ENCODE results near the gene CEP89. TPM values are rescaled to one million over a fixed set of nuclear protein-coding genes. Genes with fewer than 3 reads are reported as not detected.
"Not testable (repeated sequence)": the region's sequence is repeated elsewhere in the genome, so short reads cannot be mapped to it uniquely, and the experiment has no call there.

Gene CEP89
- total RNA-seq, result 10 to 100 TPM in 1 of 4 donors, 1 to 10 TPM in 3; 4.6 to 10.5 (median 8.7) TPM

DNA sequence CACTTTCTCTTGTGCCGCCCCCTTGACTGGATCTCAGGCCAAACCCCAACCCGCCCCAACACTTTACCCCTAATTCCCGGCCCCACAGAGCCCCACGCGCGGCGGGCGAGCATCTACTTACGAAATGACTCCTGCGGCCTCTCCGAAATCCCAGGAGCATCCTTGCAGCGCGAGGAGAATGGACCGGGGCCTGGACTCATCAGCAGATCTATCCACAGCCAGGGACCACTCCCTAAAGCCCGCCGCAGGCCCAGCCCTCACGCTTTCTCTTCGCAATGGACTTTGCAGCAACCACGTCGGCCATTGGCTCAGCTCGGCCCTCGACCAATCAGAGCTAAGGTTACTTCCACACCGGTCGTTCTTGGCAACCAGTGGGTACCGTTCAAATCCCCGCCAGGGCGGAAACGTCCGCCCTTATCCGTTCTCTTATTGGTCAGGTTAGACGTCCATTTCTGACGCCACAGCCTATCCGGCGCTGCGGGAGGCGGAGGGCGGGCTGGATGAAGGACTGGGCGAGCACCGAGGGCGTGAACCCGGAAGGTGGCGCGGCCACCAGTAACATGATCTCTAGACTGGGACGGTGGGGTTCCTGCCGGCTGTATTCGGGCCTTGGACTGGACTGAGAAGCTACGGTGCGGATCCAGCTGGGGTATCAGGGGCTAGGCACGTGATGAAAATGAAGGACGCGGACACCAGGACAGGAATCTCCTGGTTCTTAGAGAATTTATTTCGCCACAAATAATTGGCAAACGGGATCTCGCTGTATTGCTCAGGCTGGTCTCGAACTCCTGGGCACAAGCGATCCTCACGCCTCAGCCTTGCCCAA, at the start of gene CEP89, which contains the start of gene FAAP24:
Gene CEP89 (minus strand): TSS at position 244 of the 826 bp plus-strand sequence. CDS start 84 bp downstream, at position 160.
Gene FAAP24 (plus strand): TSS at position 528 of the 826 bp plus-strand sequence. CDS start 955 bp downstream, outside the sequence.
- peak; percentile 92 for DNase-seq
- 1 to 3% methylated on average over 17 to 42 of the region's 57 CpGs for WGBS, 2 donors
- TF ChIP-seq CTCF (IDR thresholded peaks at IDR 0.05), result no peak
- peak in 1 of 4 donors; percentile 42 for TF ChIP-seq POLR2A (IDR thresholded peaks at IDR 0.05)
- intact Hi-C loops (cut with DNase I), result loop anchor here (10.0 kb wide), 1 partner anchor 143 kb away; no protein-coding TSS in a partner anchor
- H3K4me3 ChIP-seq, result peak within 1 kb of the TSS; percentile 54 to 90 (median 83)
- peaks cover 0 to 22% (median 0%) of the 10 kb centered on the region in 3 donors for H3K36me3 ChIP-seq
- H3K27me3 ChIP-seq, result no peaks in the 10 kb centered on the region
- H3K4me1 ChIP-seq, result peaks cover 6 to 30% (median 11%) of the 10 kb centered on the region in 3 donors
- peak within 1 kb of the TSS; percentile 76 to 90 (median 82) for H3K27ac ChIP-seq
- H3K9me3 ChIP-seq, result no peaks in the 10 kb centered on the region

DNA sequence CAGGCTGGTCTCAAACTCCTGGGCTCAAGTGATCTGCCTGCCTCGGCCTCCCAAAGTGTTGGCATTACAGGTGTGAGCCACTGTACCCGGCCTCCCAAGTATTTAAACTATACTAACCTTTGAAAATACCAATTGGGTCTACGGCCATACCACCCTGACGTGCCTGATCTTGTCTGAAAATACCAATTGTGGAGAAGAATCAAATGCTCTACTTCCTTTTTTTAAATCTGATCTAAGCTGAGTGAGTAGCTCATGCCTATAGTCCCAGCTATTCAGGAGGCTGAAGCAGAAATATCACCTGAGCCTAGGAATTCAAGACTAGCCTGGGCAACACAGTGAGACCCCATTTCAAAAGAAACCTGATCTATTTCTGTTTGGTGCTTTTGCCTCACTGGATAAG, 39.1 kb upstream of the CEP89 start:
- H3K36me3 ChIP-seq; H3K27ac ChIP-seq; intact Hi-C loops (cut with DNase I); H3K9me3 ChIP-seq; H3K4me1 ChIP-seq; DNase-seq; H3K4me3 ChIP-seq; H3K27me3 ChIP-seq: not testable (repeated sequence)
- WGBS, 2 donors, result 71 to 78% methylated on average over 4 of the region's 4 CpGs

GRCh38 chr19:33008738-33009137, 37.0 kb upstream of the CEP89 start:
- Histone ChIP-seq H3K27me3 (no peaks in the 10 kb centered on the region), H3K36me3 (no peaks in the 10 kb centered on the region), H3K4me3 (no peak overlapping the region), H3K27ac (no peak overlapping the region), H3K4me1 (peaks cover 0 to 11% (median 0%) of the 10 kb centered on the region in 3 donors), H3K9me3 (no peaks in the 10 kb centered on the region)
- no peak for DNase-seq
- TF ChIP-seq CTCF (IDR thresholded peaks at IDR 0.05) (no peak), POLR2A (IDR thresholded peaks at IDR 0.05) (no peak)
- WGBS, 2 donors, result 87 to 98% methylated on average over 4 of the region's 4 CpGs
- intact Hi-C loops (cut with DNase I), result no loop called here

GRCh38 chr19:33005440-33005839, 33.7 kb upstream of the CEP89 start:
- Histone ChIP-seq H3K4me3 (no peak overlapping the region), H3K36me3 (no peaks in the 10 kb centered on the region), H3K27me3 (no peaks in the 10 kb centered on the region), H3K4me1 (peaks cover 0 to 11% (median 0%) of the 10 kb centered on the region in 3 donors), H3K27ac (no peak overlapping the region), H3K9me3 (no peaks in the 10 kb centered on the region)
- WGBS, 2 donors, result 46 to 52% methylated on average over 5 of the region's 5 CpGs
- DNase-seq, result no peak
- TF ChIP-seq CTCF (IDR thresholded peaks at IDR 0.05), result no peak
- TF ChIP-seq POLR2A (IDR thresholded peaks at IDR 0.05), result no peak
- intact Hi-C loops (cut with DNase I), result no loop called here

DNA sequence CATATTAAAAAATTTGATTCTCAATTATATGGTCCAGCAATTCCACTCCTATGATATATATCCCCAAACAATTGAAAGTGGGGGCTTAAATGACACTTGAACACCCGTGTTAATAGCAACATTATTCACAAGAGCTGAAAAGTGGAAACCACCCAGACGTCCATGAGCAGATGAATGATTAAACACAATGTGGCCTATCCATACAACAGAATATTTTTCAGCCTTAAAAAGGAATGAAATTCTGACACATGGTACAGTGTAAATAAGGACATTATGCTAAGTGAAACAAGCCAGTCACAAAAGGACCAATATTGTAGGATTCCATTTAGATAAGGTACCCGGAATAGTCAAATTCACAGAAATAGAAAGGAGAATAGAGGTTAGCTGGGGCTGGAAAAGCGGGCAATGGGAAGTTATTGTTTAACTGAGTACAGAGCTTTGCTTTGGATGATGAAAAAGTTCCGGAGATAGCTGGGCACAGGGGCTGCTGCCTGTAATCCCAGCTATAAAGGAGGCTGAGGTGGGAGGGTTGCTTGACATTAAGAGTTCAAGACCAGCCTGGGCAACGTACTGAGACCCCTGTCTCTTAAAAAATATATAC, 31.8 kb upstream of the CEP89 start:
- H3K4me3 ChIP-seq; H3K27ac ChIP-seq; DNase-seq; H3K36me3 ChIP-seq; intact Hi-C loops (cut with DNase I); H3K27me3 ChIP-seq; H3K9me3 ChIP-seq: not testable (repeated sequence)
- H3K4me1 ChIP-seq, result peaks cover 0 to 11% (median 0%) of the 10 kb centered on the region in 3 donors
- 74 to 75% methylated on average over 6 of the region's 6 CpGs for WGBS, 2 donors

DNA sequence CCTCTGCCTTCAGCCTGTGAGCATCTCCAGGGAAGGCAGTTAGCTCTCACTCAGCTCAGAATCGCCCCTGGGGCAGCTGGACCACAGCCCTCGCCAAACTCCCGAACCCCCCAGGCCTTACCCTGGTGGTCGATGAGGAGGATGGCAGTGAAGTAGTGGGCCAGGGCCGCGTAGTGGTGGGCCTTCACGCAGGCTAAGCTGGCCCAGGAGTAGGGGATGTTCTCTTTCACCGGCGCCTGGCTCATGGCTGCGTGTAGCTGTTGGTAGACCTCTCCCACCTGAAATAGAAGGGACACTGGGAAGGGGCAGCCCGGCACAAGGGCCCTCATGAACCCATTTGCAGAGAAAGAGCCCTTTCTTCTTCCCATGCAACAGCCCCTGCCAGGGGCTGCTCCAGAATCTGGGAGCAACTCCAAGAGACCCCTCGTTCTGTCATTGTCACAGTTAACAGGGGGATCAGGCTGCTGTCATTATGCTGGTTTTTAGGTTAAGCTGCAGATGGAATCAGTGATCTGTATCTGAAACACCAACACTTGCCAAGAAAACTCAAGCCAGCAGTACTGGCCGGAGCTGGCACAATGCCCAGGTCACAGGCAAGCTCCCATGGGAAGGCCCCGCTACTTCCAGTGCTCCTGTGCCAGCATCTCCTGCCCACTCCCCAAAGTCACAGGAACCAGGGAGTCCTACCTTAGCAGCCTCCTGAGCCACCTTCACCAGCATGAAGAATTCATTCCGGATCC, 30.5 kb upstream of the CEP89 start:
- H3K9me3 ChIP-seq; H3K4me3 ChIP-seq; H3K27ac ChIP-seq; DNase-seq; H3K27me3 ChIP-seq; intact Hi-C loops (cut with DNase I); H3K36me3 ChIP-seq: not testable (repeated sequence)
- H3K4me1 ChIP-seq, result peaks cover 0 to 11% (median 0%) of the 10 kb centered on the region in 3 donors
- WGBS, 2 donors, result 84% methylated on average over 5 of the region's 15 CpGs
